GM12878 (cell line): ENCODE results near the gene MCOLN1. TPM values are rescaled to one million over a fixed set of nuclear protein-coding genes. Genes with fewer than 3 reads are reported as not detected.

Experiments used
- ATAC-seq: fragments of 200-7000 bp; cut with Tn5 transposase; 3 replicates; pipeline ENCODE4 v1.9.1; 2020; ENCODE audit warnings: mild to moderate bottlenecking, moderate library complexity
- BruUV-seq: library from RNA; stranded (reverse); fragments of 400-500 nt; replicated peaks from 2 replicates; lab custom pipeline; 2021; lab: Mats Ljungman, UMichigan
- CTCF ChIA-PET: fragments of 300-600 bp; sonication (Branson Sonifier 250); formaldehyde crosslinking; extraction: SDS; loops from one replicate; lab custom pipeline; 2021; ENCODE audit warnings: inconsistent platforms; lab: Yijun Ruan, JAX
- POLR2A ChIA-PET: fragments of 350-600 bp; formaldehyde crosslinking; extraction: SDS; loops from one replicate; lab custom pipeline; 2021; ENCODE audit warnings: inconsistent platforms; lab: Charles Lee
- RAD21 ChIA-PET: fragments of 300-600 bp; sonication (Branson Sonifier 250); formaldehyde crosslinking; loops from one replicate; lab custom pipeline; 2023; ENCODE audit warnings: antibody characterized with exemption; ENCODE audit not compliant: unreplicated experiment; lab: Charles Lee
- SMC1A ChIA-PET: fragments of 300-600 bp; sonication (Branson Sonifier 250); formaldehyde crosslinking; loops from one replicate; lab custom pipeline; 2023; ENCODE audit not compliant: unreplicated experiment, uncharacterized antibody; lab: Charles Lee
- DNase-seq: peaks from one replicate; pipeline ENCODE4 v3.0.0-alpha.2; 2011; ENCODE audit warnings: low read depth, low spot score
- FAIRE-seq: peaks from 3 replicates; lab custom pipeline; 2011; peaks lifted over from hg19 to GRCh38; lab: Jason Lieb, UNC
- H2AFZ ChIP-seq: 2 replicates; pipeline ENCODE4 v1.6.0; 2011; ENCODE audit warnings: low read depth, low read length, control low read depth; ENCODE audit not compliant: control insufficient read depth
- H3K27ac ChIP-seq: 2 replicates; pipeline ENCODE4 v1.5.1; 2011; ENCODE audit warnings: control low read depth; ENCODE audit not compliant: control insufficient read depth, insufficient read depth
- H3K27me3 ChIP-seq, 2 experiments: replicated peaks in 1 of 2; 2 replicates each; pipeline versions ENCODE4 v1.6.0 to v1.6.1; 2011; ENCODE audit warnings: low read length in 1 of 2; ENCODE audit not compliant: control insufficient read depth in 2 of 2, insufficient read depth in 2 of 2
- H3K36me3 ChIP-seq, 2 experiments: 2 replicates each; pipeline ENCODE4 v1.5.1; 2011; ENCODE audit warnings: low read length in 1 of 2; ENCODE audit not compliant: control insufficient read depth in 2 of 2, insufficient read depth in 2 of 2
- H3K4me1 ChIP-seq: 2 replicates; pipeline ENCODE4 v1.6.1; 2011; ENCODE audit warnings: mild to moderate bottlenecking, low read length, moderate library complexity, mixed read lengths; ENCODE audit not compliant: control insufficient read depth, insufficient read depth
- H3K4me2 ChIP-seq: 2 replicates; pipeline ENCODE4 v1.6.0; 2011; ENCODE audit warnings: control low read depth; ENCODE audit not compliant: control insufficient read depth, insufficient read depth
- H3K4me3 ChIP-seq: fragments of 200-600 bp; sonication (generic); 2 replicates; pipeline ENCODE4 v1.5.1; 2016
- H3K79me2 ChIP-seq: 2 replicates; pipeline ENCODE4 v1.6.0; 2011; ENCODE audit warnings: low read length; ENCODE audit not compliant: control insufficient read depth, insufficient read depth
- H3K9ac ChIP-seq: 2 replicates; pipeline ENCODE4 v1.8.0; 2011; ENCODE audit warnings: low read length, control low read depth, mixed read lengths; ENCODE audit not compliant: control insufficient read depth, insufficient read depth
- H3K9me3 ChIP-seq: replicated peaks from 3 replicates; pipeline ENCODE4 v1.5.1; 2011; ENCODE audit warnings: mild to moderate bottlenecking, low read length; ENCODE audit not compliant: control insufficient read depth, insufficient read depth
- H4K20me1 ChIP-seq: 2 replicates; pipeline ENCODE4 v1.6.0; 2011; ENCODE audit not compliant: control insufficient read depth, insufficient read depth
- CTCF ChIP-seq, 3 experiments: IDR thresholded peaks in 2 of 3; conservative IDR thresholded peaks in 1 of 3; 2 replicates each; pipeline ENCODE4 v1.5.1; 2011; ENCODE audit warnings: low read depth in 3 of 3, low read length in 3 of 3, mild to moderate bottlenecking in 3 of 3, control low read depth in 2 of 3, moderate library complexity in 2 of 3, inconsistent platforms in 1 of 3, mixed read lengths in 1 of 3; ENCODE audit not compliant: control insufficient read depth in 2 of 3, insufficient read depth in 1 of 3; ENCODE audit errors: extremely low read depth in 1 of 3
- MTA3 ChIP-seq: IDR thresholded peaks from 2 replicates; pipeline ENCODE4 v1.6.1; 2012; ENCODE audit warnings: low read length, inconsistent platforms, borderline replicate concordance
- WGBS: methylation state at CpG from one replicate; pipeline ENCODE4 v1.1.6; 2016; ENCODE audit warnings: low lambda C conversion rate; ENCODE audit not compliant: insufficient replicate concordance, insufficient coverage; ENCODE audit errors: missing lambda C conversion rate; 5-methylcytosine and 5-hydroxymethylcytosine counted together
- in situ Hi-C: fragments of 300-500 bp; cut with MboI; formaldehyde crosslinking; loops from 9 replicates; pipeline ENCODE4 v1.14.3; 2018; ENCODE audit warnings: mixed read lengths
- intact Hi-C: fragments of 100-400 bp; cut with micrococcal nuclease; formaldehyde crosslinking; loops from one replicate; pipeline ENCODE4 v1.14.2; 2022; ENCODE audit not compliant: unreplicated experiment
- polyA plus RNA-seq, 11 experiments: library from polyadenylated mRNA; depleted of rRNA in 4 of 11; unstranded in 6 of 11; stranded (reverse) in 5 of 11; fragments of >200 nt; fragmentation: Nextera tagmentation in 4 of 11; fragmentation: Illumina TruSeq in 1 of 11; extraction: Ambion mirVana in 4 of 11; extraction: Trizol in 1 of 11; gene quantifications; 1 replicate in 1 of 11; 2 replicates in 10 of 11; pipeline versions ENCODE4 v1.2.1 to v1.2.3, GENCODE V29; 2011 to 2016; ENCODE audit warnings: inconsistent platforms in 2 of 11, missing spikeins in 2 of 11, low read depth in 1 of 11
- total RNA-seq, 4 experiments: library from RNA; depleted of rRNA in 3 of 4; stranded (reverse); fragments of >200 nt in 3 of 4; fragmentation: Illumina TruSeq in 1 of 4; extraction: Trizol in 1 of 4; gene quantifications; 2 replicates each; pipeline versions ENCODE4 v1.2.1 to v1.2.3, GENCODE V29; 2013 to 2021

MCOLN1 gene
- total and polyA plus RNA-seq, 10 of the 15 experiments (the other 5 are each of a cell fraction or from before 2014, with no cell fraction given): 0.42 to 15.6 (median 4.9) TPM

GRCh38 chr19:7504684-7505083 lies 17.7 kb upstream of the MCOLN1 start:
- no peaks in the 10 kb centered on the region; a peak in 1 of 4 replicates for H3K27me3 ChIP-seq

More at GRCh38 chr19:7504684-7505083, 17.7 kb upstream of the MCOLN1 start:
- no peak overlapping the region for H3K9ac ChIP-seq
- H3K4me3 ChIP-seq: no peak overlapping the region
- TF ChIP-seq MTA3 (no peak), CTCF (IDR thresholded peaks at IDR 0.05 in 2 of 3, conservative IDR thresholded peaks at IDR 0.05 in 1 of 3; ENCODE audit: control insufficient read depth in 2 of 3, extremely low read depth in 1 of 3, insufficient read depth in 1 of 3, low read depth in 3 of 3, low read length in 3 of 3) (no peak)
- ChIA-PET RAD21 (interaction anchor here (1.0 kb wide), 1 partner anchor 64 kb away, joined by 3 read pairs; no protein-coding TSS in a partner anchor), POLR2A (no interaction called here), CTCF (no interaction called here), SMC1A (no interaction called here)
- WGBS: 32% methylated on average over 3 of the region's 6 CpGs
- no peaks in the 10 kb centered on the region for H3K79me2 ChIP-seq
- intact Hi-C loops (no loop called here), in situ Hi-C loops (no loop called here)
- H2AFZ ChIP-seq: no peak overlapping the region
- no peak overlapping the region for H3K4me2 ChIP-seq
- ATAC-seq: no peak
- no TSS peak for BruUV-seq
- no peak overlapping the region for H3K27ac ChIP-seq
- DNase-seq: no peak
- FAIRE-seq: no peak
- H3K36me3 ChIP-seq: no peaks in the 10 kb centered on the region
- H3K4me1 ChIP-seq: no peaks in the 10 kb centered on the region
- H4K20me1 ChIP-seq: no peaks in the 10 kb centered on the region
- no peaks in the 10 kb centered on the region for H3K9me3 ChIP-seq
